HG03108 (cell line): ENCODE measurements around the gene CCDC61.

ENCODE experiments used
- ATAC-seq: cut with Tn5 transposase; IDR thresholded peaks from one replicate; pipeline ENCODE4 v1.9.1; 2021; ENCODE audit warnings: moderate library complexity; ENCODE audit not compliant: unreplicated experiment

The CCDC61 gene

DNA sequence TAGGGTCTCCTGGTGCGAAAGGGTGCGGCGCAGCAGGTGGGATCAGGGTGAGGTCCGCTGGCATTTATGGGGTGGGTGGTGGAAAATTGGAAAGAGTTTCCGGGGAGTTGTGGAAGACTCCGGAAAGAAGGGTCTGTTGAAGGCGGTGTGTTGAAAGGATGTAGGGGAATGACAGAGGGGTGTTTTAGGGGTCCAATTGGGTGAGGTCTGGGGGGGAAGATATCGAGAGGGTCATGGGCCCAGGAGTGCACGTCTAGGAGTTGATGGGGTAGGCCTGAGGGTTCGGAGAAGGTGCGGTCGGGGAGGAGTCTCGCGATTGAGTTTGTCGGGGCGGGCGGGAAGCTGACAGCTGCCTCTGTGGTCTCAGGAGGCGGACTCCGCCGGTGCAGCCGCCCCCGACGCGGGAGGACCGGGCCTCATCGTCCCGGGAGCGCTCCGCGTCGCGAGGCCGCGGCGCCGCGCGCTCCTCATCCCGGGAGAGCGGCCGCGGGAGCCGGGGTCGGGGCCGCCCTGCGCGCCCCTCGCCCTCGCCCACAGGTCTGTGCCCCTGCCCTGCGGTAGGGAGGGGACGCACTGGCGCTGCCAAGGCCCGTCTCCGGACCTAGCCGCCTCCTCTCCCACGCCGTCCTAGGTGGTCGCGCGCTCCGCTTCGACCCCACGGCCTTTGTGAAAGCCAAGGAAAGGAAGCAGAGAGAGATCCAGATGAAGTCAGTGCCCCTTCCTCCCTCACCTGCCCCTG is 20.6 kb downstream of the CCDC61 start:
- no peak for ATAC-seq

DNA sequence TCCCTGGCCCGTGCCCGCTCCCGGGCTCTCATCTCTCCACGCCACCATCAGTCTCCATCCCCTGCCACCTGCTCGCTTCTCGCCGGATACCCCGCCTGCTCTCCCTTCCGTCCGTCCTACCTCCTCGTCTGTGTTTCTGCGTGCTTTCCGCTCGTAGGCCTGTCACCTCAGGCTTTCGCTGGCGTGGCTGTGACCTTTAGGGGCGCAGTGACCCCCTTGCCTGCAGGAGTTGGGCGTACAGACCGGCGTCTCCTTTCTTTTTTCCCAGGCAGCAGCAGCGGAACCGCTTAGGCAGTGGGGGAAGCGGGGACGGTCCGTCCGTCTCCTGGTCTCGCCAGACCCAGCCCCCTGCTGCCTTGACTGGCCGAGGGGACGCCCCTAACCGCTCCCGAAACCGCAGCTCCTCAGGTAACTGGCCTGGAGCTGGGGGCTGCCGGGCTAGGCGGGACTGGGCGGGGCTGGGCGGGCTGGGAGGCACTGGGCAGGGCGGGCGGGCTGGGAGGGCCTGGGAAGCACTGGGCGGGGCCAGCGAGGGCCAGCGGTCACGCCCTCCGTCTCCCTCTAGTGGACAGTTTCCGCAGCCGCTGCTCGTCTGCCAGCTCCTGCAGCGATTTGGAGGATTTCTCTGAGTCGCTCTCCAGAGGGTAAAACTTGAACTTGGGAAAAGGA is 21.3 kb downstream of the CCDC61 start:
- ATAC-seq = no peak

DNA sequence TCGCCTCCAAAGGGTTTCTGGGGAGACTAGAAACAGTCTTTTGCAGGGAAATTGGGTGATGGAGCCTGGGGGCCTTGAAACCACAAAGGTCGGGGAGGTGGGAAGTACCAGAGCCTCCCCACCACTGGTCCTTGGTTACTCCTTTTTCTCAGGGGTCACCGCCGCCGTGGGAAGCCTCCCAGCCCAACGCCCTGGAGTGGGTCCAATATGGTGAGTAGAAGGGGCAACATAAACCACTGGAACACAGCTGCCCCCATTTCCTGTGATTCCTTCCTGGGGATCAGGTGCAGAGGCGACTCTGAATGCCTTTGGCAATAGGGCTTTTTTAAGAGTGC is 21.8 kb downstream of the CCDC61 start:
- no peak for ATAC-seq

DNA sequence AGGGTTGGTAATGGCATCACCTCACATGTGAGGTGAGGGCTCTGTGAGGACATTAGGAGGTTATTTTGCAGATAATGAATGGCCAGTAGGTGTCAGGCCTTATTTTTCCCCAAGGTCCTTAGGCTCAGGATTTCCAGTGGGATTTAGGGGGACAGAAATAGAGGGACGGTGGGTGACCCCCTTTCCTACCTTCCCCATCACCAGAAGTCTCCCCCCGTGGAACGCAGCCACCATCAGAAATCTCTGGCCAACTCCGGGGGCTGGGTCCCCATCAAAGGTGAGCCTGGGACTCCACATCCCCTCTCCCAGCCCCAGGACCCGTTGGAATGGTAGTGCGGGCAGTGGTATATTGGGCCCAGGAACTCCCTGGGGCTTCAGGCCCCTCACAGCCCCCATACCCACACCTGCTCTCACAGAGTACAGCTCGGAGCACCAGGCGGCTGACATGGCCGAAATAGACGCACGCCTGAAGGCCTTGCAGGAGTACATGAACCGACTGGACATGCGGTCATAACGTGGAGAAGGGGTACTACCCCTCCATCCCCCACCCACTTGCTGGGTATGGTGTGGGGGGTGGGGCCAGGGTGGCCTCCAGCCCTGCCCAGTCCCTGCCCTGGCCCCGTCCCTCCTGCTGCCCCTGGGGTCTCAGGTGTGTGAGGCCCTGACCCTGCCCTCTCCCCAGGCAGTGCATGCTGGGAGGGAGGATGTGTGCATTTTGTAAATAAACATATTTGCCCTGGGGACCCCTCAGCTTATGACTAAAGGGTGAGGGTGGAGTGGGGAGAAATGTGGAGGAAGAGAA is 22.8 kb downstream of the CCDC61 start:
- no peak for ATAC-seq

DNA sequence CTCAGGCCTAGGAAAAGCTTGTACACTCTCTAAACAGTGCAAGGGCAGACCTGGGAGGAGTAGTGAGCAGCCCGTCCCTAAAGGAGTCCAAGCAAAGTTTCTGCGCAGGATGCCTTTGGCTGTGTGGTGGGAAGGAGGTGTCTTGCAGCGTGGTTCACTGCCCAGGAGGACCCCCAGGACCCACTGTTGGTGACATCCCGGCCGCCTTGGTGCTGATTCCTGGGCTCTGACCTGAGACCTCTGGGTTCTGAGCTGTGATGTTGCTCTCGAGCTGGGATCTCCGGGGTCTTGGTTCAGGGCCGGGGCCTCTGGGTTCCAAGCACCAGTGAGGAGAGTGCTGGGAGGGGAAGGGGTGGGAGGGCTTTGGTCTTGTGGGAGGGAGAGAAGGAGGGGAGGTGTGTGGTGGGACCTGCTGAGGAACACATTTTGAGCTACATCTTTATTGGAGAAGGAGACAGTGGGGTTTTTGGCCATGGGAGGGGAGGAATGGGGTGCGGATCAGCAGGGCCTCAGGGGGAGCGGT is 23.5 kb downstream of the CCDC61 start:
- ATAC-seq = no peak

DNA sequence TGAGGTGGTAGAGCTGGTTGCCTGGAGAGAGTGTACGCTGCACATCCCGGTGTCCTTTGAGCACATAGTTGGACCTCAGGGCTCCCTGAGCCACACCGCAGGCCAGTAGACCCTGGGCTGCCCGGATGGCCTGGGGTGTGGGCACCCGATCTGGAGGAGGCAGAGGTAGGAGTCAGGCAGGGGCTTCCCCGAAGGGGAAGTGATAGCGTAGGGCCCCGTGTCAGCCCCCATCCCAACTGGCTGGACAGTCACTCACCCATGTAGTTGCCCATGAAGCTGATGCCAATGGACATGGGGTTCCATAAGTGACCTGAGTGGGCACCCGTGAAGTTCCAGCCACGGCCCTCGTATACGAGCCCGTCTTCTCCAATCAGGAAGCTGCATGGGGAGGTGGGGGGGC is 24.0 kb downstream of the CCDC61 start:
- ATAC-seq = no peak

DNA sequence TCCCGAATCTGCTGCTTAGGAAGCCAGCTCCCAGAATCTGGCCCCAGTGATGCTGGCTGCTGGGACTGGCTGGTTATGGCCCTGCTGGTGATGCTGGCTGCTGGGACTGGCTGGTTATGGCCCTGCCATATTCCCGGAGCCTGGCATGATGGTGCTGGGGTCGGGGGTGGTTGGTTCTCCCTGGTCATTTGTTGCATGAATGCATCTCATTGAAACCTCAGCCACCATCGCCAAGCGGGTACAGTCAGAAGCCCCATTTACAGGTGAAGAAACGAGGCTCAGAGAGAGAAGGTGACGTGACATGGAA is 25.5 kb downstream of the CCDC61 start:
- ATAC-seq = no peak

DNA sequence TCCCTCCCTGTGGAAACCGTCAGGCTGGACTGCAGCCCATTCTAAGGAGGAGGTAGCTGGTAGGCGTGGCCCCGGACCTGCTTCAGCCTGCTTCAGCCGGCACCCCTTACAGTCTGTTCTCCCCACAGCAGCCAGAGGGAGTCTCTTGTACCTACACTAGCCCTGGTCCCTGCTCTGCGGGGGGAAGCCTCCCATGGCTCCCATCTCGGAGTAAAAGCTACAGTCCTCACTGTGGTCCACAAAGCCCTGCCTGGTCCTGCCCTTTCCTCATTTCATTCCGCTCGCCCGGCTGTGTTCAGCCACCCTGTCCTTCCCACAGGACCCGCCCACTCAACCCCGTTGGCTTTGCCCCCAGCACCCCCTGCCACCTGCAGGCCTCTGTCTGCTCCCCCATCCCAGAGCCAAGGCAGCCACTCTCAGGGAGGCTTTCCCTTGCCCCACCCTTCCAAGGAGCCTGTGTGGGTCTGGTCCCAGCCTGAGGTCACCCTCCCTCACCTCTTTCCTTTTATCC is 26.3 kb downstream of the CCDC61 start:
- no peak for ATAC-seq

DNA sequence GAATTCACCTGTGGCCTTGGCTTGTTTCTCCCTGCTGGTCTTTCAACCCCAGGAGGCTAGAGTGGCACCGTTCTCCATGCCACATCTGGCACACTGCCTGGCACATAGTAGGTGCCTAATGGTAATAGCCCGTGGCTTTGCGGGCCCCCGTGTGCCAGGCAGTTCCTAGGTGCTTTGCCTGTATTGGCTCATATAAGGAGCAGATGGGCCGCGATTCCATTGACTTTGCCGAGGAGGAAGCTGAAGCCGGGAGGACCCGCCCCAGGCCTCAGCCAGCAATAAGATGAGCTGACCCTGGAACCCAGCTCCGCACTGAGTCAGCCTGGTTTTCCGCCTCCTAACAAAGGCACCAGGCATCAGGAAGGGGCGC is 26.8 kb downstream of the CCDC61 start:
- ATAC-seq = no peak

DNA sequence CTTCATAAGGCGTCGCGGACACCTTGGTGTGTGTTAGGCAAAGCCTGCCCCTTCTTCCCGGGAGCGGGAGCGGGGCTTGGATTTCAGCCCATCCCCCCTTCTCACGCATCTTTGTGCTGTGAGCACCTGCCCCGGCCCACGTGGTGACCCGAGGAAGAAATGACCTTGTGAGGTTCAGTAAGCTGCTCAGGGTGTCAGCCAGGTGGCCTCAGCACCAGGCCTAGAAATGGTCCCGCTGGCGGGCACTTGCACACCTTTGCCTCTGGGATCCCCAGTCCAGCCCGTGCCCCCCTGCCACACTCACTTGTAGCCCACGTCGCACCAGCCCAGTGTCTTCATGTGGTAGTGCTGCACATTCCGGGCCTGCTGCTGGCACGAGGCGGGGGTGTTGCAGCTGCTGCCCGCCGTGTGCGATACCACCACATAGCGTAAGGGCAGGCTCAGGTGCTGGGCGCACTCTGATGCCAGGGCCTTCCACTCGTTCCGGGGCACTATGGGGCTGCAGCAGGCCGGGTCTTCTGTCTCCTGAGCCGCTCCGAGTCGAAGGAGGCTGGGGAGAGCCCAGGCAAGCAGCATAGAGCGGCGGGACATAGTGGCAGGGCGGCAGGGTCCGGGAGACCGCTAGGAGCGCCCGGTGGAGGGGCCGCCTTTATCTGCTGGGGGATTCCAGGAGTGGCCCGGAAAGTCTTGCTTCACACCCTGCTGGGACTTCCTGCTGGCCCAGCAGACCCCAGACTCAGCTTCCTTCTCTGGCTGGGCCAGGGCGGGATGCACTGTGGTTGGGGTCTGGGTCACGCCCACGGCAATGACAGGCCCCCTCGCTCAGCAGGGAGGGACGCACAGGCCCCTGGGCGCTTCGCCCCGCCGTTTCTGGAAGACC is 27.4 kb downstream of the CCDC61 start, which contains the start of gene PGLYRP1:
Gene PGLYRP1, minus strand, starts transcription at position 623 of the 880 bp plus-strand sequence. Its CDS starts 32 bp downstream, at position 591.
- ATAC-seq = no peak

DNA sequence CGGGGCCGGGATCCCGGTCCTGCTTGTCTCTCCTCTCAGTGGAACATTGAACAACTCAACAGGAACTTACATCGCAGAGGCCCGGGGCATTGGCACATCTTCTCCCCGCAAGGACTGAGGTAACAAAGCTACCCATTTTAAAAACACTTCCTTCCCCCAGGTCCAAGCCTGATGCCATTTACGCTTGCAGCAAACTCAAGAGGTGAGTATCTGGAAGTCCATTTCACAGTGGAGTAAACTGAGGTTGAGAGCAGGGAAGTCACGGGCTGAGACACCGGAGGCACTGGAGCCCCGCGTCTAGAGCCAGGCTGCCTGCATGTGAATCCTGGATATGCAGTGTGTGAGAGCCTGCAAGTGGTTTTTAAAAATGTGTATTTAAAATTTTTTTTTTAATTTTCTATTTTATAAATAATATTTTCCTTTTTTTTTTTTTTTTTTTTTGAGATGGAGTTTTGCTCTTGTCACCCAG is 28.1 kb downstream of the CCDC61 start:
- no peak for ATAC-seq

DNA sequence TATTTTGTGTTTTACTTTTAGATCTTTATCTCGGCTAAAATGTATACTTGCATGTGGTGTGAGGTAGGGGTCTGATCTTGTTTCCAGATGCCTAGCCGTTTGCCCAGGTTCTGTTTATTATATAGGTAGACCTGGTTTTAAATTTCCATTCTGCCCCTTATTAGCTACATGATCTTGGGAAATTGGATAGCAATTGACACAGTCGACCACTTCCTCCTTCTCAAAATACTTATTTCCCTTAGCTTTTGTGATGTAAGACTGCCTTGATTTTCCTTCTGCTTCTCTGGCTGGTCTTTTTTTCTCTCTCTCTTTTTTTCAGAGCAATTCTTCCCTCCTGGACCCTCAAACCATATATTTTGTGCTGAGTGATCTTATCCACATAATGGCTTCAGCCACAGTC is 30.6 kb downstream of the CCDC61 start:
- no peak for ATAC-seq

DNA sequence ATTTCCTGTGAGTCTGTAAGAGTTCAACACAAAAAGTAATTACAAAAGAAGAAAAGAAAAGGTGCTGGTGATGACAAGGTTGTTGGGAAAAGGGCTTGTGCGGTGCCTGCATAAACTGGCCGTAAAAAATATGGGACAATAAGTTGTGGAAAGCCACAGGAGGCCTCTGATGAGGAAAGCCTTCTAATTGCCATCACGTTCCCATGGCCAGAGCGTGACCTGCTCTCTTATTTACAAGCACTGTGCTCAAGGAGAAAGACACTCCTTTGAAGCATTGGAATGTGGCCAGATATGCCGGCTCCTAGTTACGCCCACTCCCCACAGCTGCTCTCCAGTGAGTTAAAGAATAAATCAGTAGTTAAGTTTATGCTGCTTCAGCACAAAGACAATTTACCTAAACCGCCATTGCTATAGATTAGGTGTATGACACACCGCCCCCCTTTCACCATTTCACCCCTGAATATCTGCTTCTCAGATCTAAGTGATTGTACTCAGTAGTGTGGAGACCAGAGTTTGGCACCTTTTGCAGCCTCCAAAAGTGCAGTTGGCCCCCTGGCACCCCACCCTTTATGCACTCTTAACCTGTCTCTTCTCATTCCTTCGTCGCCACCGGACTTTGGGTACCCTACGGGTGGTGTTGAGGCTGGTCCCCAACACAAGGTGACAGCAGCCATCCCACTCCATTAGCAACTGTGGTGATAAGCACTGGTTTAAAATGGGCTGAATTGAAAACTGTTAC is 35.7 kb downstream of the CCDC61 start:
- ATAC-seq = no peak

DNA sequence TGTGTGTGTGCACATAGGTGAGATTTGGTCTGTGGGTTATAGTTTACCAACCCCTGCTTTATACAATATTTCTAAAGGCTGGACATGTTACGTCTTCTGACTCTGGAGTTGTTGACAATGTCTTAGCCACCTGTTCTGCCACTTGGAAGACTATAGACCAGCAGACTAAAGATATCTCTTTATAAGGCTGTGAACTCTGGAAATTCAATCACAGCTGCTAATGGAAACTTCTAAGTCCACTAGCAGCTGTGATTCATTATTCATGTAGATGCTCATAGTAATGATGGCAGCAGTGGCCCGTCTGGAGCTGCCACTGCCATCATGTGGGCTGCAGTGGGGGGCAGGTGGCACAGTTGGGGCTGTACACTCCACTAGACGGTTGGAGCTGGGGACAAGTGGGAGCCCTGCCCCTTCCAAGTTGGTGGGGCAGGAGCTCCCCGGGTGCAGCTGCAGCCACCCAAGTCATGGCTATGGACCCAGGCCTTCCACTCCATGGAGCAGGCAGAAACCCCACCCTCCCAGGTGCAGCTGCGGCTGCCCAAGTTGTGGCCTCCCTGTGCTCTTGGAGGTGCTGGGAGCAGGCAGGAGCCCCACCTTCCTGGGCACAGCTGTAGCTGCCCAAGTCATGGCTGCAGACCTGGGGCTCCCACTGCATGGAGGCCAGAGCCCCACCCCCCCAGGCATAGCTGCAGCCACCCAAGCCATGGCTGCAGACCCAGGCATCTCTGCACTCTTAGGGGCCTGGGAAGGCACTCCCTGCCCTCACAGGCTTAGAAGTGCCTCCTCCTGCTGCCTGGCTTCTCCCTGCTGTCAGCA is 36.7 kb downstream of the CCDC61 start:
- no peak for ATAC-seq

DNA sequence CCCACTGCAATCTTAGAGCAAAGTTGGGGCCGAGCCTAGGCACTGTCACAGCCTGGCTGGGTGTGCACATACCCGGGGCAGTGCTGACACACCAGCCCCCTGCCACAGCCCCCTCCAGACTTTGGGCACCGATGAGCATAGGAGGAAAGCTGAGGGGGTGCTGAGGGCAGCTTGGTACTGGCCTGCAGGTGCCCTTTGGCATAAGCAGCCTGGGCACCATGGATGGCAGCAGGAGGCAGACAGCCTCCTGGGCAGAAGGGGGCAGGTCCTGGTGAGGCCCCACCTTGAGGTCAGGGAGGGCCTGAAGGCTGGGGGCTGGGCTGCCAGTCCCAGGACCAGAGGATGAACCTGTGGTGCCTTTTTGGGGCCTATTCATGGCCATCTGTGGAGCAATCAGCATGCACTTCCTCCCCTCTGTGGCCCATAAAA is 37.3 kb downstream of the CCDC61 start:
- no peak for ATAC-seq

DNA sequence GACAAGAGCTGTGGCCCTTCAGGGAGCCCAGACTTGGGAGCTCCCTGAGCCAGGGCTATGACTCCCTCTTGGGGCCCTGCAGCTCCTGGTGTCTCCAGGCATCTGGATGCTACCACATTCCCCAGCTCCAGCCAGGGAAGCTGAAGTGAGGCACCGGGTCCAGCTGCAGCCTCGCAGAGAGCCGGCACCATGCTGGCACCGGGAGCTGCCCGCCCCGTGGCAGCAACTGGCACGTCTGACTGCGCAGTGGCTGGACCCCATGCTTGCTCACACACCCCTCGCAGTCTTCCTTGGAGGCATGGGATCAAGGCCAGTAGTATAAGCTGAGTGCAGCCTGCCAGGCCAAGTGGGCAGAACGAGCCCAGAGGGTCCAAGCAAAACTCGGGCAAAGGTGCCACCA is 38.1 kb downstream of the CCDC61 start:
- no peak for ATAC-seq

DNA sequence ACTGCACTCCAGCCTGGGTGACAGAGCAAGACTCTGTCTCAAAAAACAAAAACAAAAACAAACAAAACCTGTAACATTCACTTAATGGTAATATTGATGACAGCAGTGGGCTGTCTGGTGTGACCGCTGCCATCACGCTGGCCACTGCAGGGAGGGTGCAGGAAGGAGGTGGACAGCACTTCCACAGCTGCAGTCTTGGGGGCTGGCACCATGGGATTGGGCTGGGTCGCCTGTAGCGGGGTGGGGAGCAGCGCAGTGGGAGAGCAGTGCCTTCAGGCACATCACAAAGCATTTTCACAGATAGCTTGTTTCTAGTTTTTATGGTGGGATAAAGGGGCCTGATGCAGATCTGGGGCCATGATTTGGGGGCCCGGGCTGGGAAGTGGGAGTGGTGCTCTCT is 40.3 kb downstream of the CCDC61 start:
- ATAC-seq = no peak

DNA sequence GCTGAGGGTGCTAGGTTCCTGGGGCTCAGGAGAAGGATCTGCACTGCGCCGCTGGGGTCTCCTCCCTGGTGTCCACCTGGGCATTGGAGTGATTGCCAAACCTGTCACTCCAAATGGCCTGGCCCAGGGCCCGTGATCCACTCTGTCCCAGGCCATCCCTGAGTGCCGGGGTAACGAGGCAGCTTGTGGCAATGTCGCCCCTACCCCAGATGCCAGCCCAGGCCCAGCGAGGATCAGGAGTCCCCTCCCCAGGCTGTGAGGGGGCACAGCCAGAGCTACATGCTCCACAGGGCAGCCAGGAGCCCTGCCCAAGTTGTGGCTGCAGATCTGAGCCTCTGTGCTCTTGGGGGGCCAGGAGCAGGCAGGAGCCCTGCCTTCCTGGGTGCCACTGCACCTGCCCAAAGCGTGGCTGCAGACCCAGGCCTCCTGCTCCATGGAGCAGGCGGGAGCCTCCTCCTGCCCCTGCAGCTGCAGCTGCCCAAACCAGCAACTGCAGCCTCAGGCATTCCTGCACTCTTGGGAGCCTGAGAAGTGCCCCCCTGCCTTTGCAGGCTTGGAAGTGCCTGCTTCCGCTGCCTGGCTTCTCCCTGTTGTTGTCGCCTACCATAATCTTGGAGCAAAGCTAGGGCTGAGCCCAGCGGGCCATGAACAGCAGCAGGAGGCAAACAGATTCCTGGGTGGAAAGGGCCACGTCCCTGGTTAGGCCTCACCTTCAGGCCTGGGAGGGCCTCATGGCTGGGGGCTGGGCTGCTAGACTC is 40.9 kb downstream of the CCDC61 start:
- ATAC-seq = no peak
